MM.1S (cell line): ENCODE measurements around the gene DCAF6.

Source experiments
- DNase-seq: peaks from one replicate; pipeline ENCODE4 v3.0.0-alpha.2; 2015
- H2AFZ ChIP-seq: fragments of 300-600 bp; sonication (generic); 2 replicates; pipeline ENCODE4 v1.6.0; 2016; ENCODE audit warnings: antibody characterized with exemption, low read length
- H3F3A ChIP-seq: fragments of 300-600 bp; sonication (generic); 2 replicates; pipeline ENCODE4 v1.6.1; 2016; ENCODE audit warnings: mild to moderate bottlenecking, antibody characterized with exemption, low read length, moderate library complexity, mixed read lengths; ENCODE audit not compliant: insufficient read depth
- H3K27ac ChIP-seq: fragments of 300-600 bp; sonication (generic); 2 replicates; pipeline ENCODE4 v1.5.1; 2016; ENCODE audit warnings: mild to moderate bottlenecking, low read length
- H3K27me3 ChIP-seq: fragments of 300-600 bp; sonication (generic); replicated peaks from 2 replicates; pipeline ENCODE4 v1.6.0; 2016; ENCODE audit warnings: low read length; ENCODE audit not compliant: insufficient read depth
- H3K36me3 ChIP-seq: fragments of 300-600 bp; sonication (generic); replicated peaks from 2 replicates; pipeline ENCODE4 v1.6.1; 2016; ENCODE audit warnings: mild to moderate bottlenecking, low read length, mixed read lengths; ENCODE audit not compliant: insufficient read depth
- H3K4me1 ChIP-seq: fragments of 300-600 bp; sonication (generic); 2 replicates; pipeline ENCODE4 v1.6.1; 2016; ENCODE audit warnings: low read length, mixed read lengths
- H3K4me2 ChIP-seq: fragments of 300-600 bp; sonication (generic); 2 replicates; pipeline ENCODE4 v1.6.0; 2016; ENCODE audit warnings: low read depth, low read length
- H3K4me3 ChIP-seq: fragments of 300-600 bp; sonication (generic); 2 replicates; pipeline ENCODE4 v1.5.1; 2016; ENCODE audit warnings: low read length, mixed read lengths
- H3K79me2 ChIP-seq: fragments of 300-600 bp; sonication (generic); 2 replicates; pipeline ENCODE4 v1.6.1; 2016; ENCODE audit warnings: mixed run types, low read length, mixed read lengths
- H3K9ac ChIP-seq: fragments of 300-600 bp; sonication (generic); 2 replicates; pipeline ENCODE4 v1.6.1; 2016; ENCODE audit warnings: low read length, mixed read lengths
- H3K9me2 ChIP-seq: fragments of 300-600 bp; sonication (generic); replicated peaks from 2 replicates; pipeline ENCODE4 v1.6.1; 2016; ENCODE audit warnings: mild to moderate bottlenecking, low read length, mixed read lengths; ENCODE audit not compliant: insufficient read depth
- H3K9me3 ChIP-seq: fragments of 300-600 bp; sonication (generic); replicated peaks from 2 replicates; pipeline ENCODE4 v1.6.1; 2016; ENCODE audit warnings: mild to moderate bottlenecking, low read length, mixed read lengths; ENCODE audit not compliant: insufficient read depth
- H4K20me1 ChIP-seq: fragments of 300-600 bp; sonication (generic); 2 replicates; pipeline ENCODE4 v1.6.1; 2016; ENCODE audit warnings: mild to moderate bottlenecking, low read length, moderate library complexity, mixed read lengths; ENCODE audit not compliant: insufficient read depth
- EZH2 ChIP-seq: fragments of 300-600 bp; sonication (generic); optimal IDR thresholded peaks from 2 replicates; pipeline ENCODE3; 2017; ENCODE audit warnings: low read depth, mild to moderate bottlenecking, antibody characterized with exemption, low read length, mixed read lengths
- EZH2phosphoT487 ChIP-seq: fragments of 300-600 bp; sonication (generic); IDR thresholded peaks from 2 replicates; pipeline ENCODE4 v1.6.1; 2018; ENCODE audit warnings: antibody characterized with exemption, low read length
- TF ChIP-seq, protein P1 (sequence below): fragments of 300-600 bp; sonication (generic); IDR thresholded peaks from 2 replicates; pipeline ENCODE4 v1.5.1; 2016; ENCODE audit warnings: antibody characterized with exemption, low read length, mixed read lengths

Gene DCAF6

DNA sequence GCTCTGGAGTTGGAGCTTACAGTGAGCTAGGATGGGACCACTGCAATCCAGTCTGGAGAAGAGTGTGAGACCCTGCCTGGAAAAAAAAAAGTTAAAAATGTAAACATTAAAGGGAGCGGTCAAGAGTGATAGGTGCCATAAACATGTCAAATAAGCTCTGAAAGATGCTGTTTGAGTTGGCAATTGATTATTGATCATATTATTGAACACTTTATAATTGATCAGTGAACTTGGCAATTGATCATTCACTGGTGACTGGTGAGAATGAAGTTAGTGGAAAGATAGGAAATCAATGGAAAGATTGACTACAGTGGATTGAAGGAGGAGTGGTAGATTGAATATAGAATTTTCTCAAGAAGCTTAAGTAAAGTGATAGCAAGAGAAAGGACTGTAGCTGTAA, 64.7 kb downstream of the DCAF6 start:
- Histone ChIP-seq H3K4me2 (no peak overlapping the region), H3K27ac (no peak overlapping the region), H3F3A (no peaks in the 10 kb centered on the region), H2AFZ (no peak overlapping the region), H4K20me1 (no peaks in the 10 kb centered on the region), H3K27me3 (no peaks in the 10 kb centered on the region), H3K79me2 (no peaks in the 10 kb centered on the region), H3K9ac (no peak overlapping the region), H3K36me3 (no peaks in the 10 kb centered on the region), H3K4me3 (no peak overlapping the region), H3K4me1 (0 out of 2 replicates have a peak, but pooled peaks cover 3% of the 10 kb centered on the region), H3K9me2 (no peaks in the 10 kb centered on the region), H3K9me3 (no peaks in the 10 kb centered on the region)
- no peak for DNase-seq
- TF ChIP-seq, protein P1, sequence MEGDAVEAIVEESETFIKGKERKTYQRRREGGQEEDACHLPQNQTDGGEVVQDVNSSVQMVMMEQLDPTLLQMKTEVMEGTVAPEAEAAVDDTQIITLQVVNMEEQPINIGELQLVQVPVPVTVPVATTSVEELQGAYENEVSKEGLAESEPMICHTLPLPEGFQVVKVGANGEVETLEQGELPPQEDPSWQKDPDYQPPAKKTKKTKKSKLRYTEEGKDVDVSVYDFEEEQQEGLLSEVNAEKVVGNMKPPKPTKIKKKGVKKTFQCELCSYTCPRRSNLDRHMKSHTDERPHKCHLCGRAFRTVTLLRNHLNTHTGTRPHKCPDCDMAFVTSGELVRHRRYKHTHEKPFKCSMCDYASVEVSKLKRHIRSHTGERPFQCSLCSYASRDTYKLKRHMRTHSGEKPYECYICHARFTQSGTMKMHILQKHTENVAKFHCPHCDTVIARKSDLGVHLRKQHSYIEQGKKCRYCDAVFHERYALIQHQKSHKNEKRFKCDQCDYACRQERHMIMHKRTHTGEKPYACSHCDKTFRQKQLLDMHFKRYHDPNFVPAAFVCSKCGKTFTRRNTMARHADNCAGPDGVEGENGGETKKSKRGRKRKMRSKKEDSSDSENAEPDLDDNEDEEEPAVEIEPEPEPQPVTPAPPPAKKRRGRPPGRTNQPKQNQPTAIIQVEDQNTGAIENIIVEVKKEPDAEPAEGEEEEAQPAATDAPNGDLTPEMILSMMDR = no peak
- no peak for TF ChIP-seq EZH2phosphoT487
- TF ChIP-seq EZH2 = no peak

DNA sequence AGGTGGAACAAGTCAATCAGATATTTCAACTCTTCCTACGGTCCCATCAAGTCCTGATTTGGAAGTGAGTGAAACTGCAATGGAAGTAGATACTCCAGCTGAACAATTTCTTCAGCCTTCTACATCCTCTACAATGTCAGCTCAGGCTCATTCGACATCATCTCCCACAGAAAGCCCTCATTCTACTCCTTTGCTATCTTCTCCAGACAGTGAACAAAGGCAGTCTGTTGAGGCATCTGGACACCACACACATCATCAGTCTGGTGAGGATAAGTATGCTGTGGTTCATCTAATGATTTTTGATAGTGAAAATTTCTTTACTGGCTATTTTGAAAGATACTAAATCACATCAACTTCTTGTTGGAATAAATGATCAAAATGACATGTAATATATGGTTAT, 68.0 kb downstream of the DCAF6 start:
- no peak for DNase-seq
- 0 out of 2 replicates have a peak, but pooled peaks cover 3% of the 10 kb centered on the region for H3K4me1 ChIP-seq
- no peaks in the 10 kb centered on the region for H3K27me3 ChIP-seq
- no peak overlapping the region for H2AFZ ChIP-seq
- H3K4me3 ChIP-seq = no peak overlapping the region
- H3K27ac ChIP-seq = no peak overlapping the region
- no peaks in the 10 kb centered on the region for H3K9me2 ChIP-seq
- H3K9me3 ChIP-seq = no peaks in the 10 kb centered on the region
- no peaks in the 10 kb centered on the region for H4K20me1 ChIP-seq
- H3K36me3 ChIP-seq = no peaks in the 10 kb centered on the region
- no peaks in the 10 kb centered on the region for H3K79me2 ChIP-seq
- no peak overlapping the region for H3K9ac ChIP-seq
- H3K4me2 ChIP-seq = no peak overlapping the region
- TF ChIP-seq EZH2phosphoT487 = no peak
- no peaks in the 10 kb centered on the region for H3F3A ChIP-seq

DNA sequence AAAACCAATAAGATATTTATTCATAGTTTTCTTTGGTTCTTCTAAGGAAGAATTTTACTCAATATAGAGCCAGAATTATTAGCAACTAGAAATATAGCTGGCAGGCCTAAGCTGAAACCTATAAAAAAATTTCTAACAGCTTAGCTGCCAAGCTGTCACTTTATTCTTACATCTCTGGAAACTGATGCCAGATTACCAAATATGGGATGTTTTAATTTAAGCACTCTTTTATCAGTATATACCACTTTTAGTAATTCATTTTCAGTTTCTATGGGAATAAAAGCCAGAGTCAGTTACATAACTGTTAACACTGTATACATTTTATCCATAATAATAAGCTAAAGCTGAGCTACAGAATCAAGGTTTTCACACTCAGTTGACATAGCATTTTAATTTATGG, 69.0 kb downstream of the DCAF6 start:
- H3K36me3 ChIP-seq = no peaks in the 10 kb centered on the region
- no peak for DNase-seq
- 0 out of 2 replicates have a peak, but pooled peaks cover 3% of the 10 kb centered on the region for H3K4me1 ChIP-seq
- no peak overlapping the region for H3K27ac ChIP-seq
- TF ChIP-seq EZH2phosphoT487 = no peak
- TF ChIP-seq, protein P1 = no peak
- TF ChIP-seq EZH2 = no peak
- no peaks in the 10 kb centered on the region for H3K9me3 ChIP-seq
- no peaks in the 10 kb centered on the region for H3F3A ChIP-seq
- no peak overlapping the region for H2AFZ ChIP-seq
- H4K20me1 ChIP-seq = no peaks in the 10 kb centered on the region; the same call in 1 of the 2 replicates
- H3K4me3 ChIP-seq = no peak overlapping the region
- H3K27me3 ChIP-seq = no peaks in the 10 kb centered on the region
- H3K79me2 ChIP-seq = no peaks in the 10 kb centered on the region
- H3K9ac ChIP-seq = no peak overlapping the region
- H3K4me2 ChIP-seq = no peak overlapping the region
- no peaks in the 10 kb centered on the region for H3K9me2 ChIP-seq

DNA sequence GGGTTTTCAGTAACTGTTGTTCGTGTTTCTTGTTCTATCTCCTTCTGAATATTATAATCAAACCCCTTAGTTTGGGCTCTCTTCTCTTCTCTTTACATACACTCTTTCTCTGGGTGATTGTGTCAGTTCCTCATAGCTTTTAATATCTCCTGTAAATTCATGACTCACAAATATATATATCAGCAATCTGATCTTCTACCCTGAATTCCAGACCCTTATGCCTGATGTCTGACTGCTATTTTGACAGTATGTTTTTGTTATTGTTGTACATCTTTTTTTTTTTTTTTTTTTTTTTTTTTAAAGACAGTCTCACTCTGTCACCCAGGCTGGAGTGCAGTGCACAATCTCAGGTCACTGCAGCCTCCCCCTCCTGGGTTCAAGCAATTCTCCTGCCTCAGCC, 71.2 kb downstream of the DCAF6 start:
- Histone ChIP-seq H3K36me3 (no peaks in the 10 kb centered on the region), H3K9me3 (no peaks in the 10 kb centered on the region), H3K27ac (no peak overlapping the region), H3K4me2 (no peak overlapping the region), H2AFZ (no peak overlapping the region), H3K9me2 (no peaks in the 10 kb centered on the region), H3K79me2 (no peaks in the 10 kb centered on the region), H4K20me1 (no peaks in the 10 kb centered on the region; the same call in 1 of the 2 replicates), H3K27me3 (no peaks in the 10 kb centered on the region), H3K9ac (no peak overlapping the region), H3K4me3 (no peak overlapping the region), H3F3A (no peaks in the 10 kb centered on the region), H3K4me1 (0 out of 2 replicates have a peak, but pooled peaks cover 3% of the 10 kb centered on the region)
- TF ChIP-seq, protein P1 = no peak
- TF ChIP-seq EZH2phosphoT487 (no peak), EZH2 (no peak)
- DNase-seq = no peak
